ENCODE measurements around the gene SEZ6L.

SEZ6L gene

DNA sequence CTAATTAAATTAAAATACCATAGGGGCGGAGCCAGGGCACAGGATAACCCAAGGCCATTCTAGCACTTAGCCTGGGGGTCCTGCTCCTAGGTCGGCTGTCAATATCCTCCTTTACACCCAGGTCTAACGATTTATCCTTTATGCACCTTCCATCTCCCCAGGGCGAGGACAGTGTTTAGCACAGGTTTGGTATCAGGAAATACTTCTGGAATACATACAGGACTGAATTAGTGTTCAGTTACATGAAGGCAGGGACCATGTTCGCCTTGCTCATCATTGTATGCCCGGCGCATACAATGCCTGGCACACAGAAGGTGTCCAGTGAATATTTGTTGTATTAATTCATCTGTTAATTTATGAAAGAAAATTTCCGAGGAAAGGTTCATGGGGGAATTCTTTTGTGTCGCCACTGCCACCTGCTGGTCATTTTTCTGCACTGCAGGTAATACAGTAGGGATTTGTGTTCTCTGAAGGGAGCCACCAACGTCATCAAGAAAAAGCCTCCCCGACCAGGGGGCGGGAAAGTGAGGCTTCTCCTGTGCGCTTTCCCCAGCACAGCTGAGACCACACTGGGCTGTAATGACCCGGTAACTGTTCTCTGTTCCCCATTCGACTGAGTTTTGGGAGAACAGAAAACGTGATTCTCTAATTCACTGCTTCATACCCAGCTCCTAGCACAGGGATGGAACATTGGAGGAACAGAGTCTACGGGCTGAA is 191.1 kb downstream of the SEZ6L start:
- DNase-seq (ENCODE audit: low read depth): peak; percentile 22
- H3K4me3 ChIP-seq (ENCODE audit: low read depth, low read length): no peak overlapping the region

DNA sequence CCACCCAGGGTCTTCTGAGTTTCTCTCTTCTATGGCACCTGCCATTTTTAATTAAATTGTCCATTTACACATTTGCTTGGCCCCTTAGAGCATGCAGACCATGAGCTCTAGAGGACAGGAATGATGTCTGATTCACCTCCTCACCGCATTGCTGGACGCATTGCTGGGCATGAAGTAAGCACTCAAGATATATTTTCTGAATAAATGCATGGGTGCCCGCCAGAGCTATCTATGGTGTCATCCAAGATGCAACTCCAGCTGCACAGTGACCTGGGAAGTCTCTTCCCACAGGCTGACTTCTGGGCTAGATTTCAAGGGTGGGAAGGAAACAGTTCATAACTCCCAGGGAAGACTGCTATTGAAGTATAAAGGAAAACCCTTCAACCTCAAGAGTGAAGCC is 193.2 kb downstream of the SEZ6L start:
- DNase-seq (ENCODE audit: low read depth): no peak
- TF ChIP-seq, protein P1, sequence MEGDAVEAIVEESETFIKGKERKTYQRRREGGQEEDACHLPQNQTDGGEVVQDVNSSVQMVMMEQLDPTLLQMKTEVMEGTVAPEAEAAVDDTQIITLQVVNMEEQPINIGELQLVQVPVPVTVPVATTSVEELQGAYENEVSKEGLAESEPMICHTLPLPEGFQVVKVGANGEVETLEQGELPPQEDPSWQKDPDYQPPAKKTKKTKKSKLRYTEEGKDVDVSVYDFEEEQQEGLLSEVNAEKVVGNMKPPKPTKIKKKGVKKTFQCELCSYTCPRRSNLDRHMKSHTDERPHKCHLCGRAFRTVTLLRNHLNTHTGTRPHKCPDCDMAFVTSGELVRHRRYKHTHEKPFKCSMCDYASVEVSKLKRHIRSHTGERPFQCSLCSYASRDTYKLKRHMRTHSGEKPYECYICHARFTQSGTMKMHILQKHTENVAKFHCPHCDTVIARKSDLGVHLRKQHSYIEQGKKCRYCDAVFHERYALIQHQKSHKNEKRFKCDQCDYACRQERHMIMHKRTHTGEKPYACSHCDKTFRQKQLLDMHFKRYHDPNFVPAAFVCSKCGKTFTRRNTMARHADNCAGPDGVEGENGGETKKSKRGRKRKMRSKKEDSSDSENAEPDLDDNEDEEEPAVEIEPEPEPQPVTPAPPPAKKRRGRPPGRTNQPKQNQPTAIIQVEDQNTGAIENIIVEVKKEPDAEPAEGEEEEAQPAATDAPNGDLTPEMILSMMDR (IDR thresholded peaks at IDR 0.05; ENCODE audit: control insufficient read depth, extremely low read depth, insufficient read depth): no peak
- H3K4me3 ChIP-seq (ENCODE audit: low read depth, low read length): no peak overlapping the region

More for the DNA sequence above, 191.1 kb downstream of the SEZ6L start:
- TF ChIP-seq, protein P1 (IDR thresholded peaks at IDR 0.05; ENCODE audit: control insufficient read depth, extremely low read depth, insufficient read depth): peak; percentile 76

DNA sequence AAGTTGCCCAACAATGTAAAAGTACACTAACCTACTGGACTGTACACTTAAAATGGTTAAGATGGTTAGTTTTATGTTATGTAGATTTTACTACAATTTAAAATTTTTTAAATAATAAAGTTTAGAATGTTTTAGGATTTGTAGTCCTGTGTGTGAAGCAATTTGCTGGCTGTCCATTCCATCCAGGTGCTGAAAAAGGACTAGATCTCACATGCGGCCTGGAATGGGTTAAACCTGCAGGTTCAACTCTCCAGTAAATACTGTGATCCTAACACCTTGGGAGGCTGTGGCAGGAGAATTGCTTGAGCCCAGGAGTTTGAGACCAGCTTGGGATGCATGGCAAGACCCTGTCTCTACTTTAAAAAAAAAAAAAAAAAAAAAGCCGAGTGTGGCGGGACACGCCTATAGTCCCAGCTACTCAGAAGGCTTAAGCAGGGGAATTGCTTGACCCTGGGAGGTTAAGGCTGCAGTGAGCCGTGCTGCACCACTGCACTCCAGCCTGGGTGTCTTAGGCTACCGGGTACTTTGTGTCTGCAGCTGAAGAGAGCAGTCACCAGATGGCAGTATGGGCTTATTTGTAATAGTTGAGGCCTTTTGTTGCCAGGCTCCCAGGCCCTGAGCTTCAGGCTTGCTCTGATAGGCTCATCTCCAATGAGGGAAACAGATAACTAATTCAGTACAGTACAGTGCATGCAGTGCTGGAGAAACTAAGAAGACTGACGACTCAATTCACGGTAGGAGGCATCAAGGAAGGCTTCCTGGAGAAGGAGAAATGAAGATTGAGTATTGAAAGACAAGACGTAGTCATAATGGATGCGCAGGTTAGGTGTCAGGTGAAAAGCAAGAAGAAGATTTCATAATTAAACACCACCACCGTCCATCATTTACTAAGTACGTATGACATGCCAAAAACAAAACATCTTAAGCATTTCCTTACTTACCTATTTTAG is 195.1 kb downstream of the SEZ6L start:
- DNase-seq (ENCODE audit: low read depth): peak; percentile 44
- no peak overlapping the region for H3K4me3 ChIP-seq (ENCODE audit: low read depth, low read length)
- TF ChIP-seq, protein P1 (IDR thresholded peaks at IDR 0.05; ENCODE audit: control insufficient read depth, extremely low read depth, insufficient read depth): peak; percentile 83

DNA sequence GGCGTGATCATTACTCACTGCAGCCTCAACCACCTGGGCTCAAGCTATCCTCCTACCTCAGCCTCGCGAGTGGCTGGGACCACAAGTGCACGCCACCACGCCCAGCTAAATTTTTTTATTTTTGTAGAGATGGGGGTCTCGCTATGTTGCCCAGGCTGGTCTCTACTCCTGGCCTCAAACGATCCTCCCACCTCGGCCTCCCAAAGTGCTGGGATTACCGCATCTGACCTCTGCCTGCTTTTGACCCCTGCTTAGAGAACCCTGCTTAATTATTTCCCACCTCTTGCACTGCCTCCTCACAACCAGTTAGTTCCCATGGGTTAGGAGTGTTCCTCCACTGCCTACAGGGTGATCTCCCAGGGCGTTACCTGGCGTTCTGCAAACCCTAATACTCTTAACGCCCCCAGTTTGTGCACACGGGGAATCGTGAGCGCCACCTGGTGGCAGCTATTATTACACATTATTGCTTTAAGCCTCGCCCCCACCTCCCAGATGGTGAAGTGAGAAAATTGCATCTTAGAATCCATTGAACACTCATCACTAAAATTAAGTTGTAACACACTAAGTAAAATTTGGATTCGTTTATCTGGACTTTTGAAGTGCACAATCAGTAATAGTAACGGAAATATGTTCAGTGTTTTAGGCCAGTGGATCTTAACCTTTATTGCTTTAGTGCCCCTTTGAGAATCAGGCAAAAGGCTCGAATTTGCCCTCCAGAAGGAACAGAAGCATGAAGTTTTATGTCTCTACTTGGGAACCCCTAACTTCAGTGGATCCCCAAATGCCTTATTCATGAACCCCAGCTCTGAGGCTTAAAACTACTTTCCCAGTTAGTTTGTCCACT is 198.4 kb downstream of the SEZ6L start:
- TF ChIP-seq, protein P1 (IDR thresholded peaks at IDR 0.05; ENCODE audit: control insufficient read depth, extremely low read depth, insufficient read depth): peak; percentile 81
- no peak overlapping the region for H3K4me3 ChIP-seq (ENCODE audit: low read depth, low read length)
- no peak for DNase-seq (ENCODE audit: low read depth)

DNA sequence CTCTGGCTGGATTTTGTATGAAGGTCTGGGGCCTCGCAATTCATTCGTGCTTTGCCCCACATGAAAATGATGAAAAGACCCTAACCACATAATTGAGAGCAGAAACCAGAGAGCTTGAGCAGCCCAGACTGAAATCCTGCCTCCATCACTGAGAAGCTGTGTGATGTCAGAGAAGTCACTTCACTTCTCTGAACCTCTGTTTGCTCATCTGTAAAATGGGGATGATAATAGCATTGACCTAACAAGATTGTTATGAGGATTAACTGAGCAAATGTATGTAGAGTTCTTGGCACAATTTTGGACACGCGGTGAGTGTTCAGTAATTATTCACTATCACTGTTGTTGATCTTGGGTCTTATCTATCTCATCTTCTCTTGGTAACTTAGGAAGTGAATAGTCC is 203.6 kb downstream of the SEZ6L start:
- DNase-seq (ENCODE audit: low read depth): no peak
- TF ChIP-seq, protein P1 (IDR thresholded peaks at IDR 0.05; ENCODE audit: control insufficient read depth, extremely low read depth, insufficient read depth): no peak
- no peak overlapping the region for H3K4me3 ChIP-seq (ENCODE audit: low read depth, low read length)

DNA sequence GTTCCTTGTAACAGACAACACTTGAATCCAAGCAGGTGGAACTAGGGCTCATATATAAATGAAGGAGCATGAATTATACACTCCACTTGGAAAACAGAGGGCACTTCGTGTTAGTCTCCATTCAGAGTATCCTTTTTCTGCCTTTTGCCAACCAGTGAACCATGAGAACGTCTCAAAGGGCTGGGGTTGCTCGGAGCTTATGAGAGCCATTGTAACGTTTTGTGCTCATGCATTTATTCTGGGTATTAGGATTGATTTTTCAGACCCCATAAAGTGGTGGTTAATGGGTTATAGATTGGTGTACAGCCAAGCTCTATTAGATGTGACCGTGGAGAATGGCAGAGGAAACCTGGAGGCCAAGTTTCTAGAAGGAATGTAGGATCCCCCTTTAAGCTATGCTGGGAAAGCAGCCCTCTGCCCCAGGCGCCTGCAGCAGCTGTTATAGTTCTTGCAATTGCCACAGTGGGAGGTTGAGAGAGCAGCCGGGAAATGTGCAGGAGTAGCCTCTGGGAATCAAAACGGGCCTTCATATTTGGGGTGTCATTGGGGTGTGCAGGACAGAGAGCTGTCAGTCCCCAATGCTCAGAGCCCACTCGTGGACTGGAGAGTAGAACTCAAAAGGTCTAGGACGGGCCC is 205.2 kb downstream of the SEZ6L start:
- no peak for DNase-seq (ENCODE audit: low read depth)
- TF ChIP-seq, protein P1 (IDR thresholded peaks at IDR 0.05; ENCODE audit: control insufficient read depth, extremely low read depth, insufficient read depth): no peak
- no peak overlapping the region for H3K4me3 ChIP-seq (ENCODE audit: low read depth, low read length)
